Transverse colon (tissue), 4 donors: ENCODE data around the gene ADGRG4. TPM values are rescaled to one million over a fixed set of nuclear protein-coding genes. Genes with fewer than 3 reads are reported as not detected.
"Not testable (repeated sequence)": the region's sequence is repeated elsewhere in the genome, so short reads cannot be mapped to it uniquely, and the experiment has no call there.

ENCODE experiments used
- DNase-seq: peaks from one replicate; pipeline ENCODE4 v3.0.0-alpha.2; 2019
- H3K27ac ChIP-seq, 4 donors: fragments of 200-600 bp; sonication (generic); 2 replicates each; pipeline ENCODE4 v1.5.1; 2016 to 2018; ENCODE audit warnings: inconsistent platforms in 4 of 4
- H3K27me3 ChIP-seq: fragments of 200-600 bp; sonication (generic); 2 replicates; pipeline ENCODE4 v1.5.1; 2017; ENCODE audit warnings: inconsistent platforms
- H3K36me3 ChIP-seq, 4 donors: fragments of 200-600 bp; sonication (generic); 2 replicates each; pipeline ENCODE4 v1.5.1; 2017 to 2019; ENCODE audit warnings: inconsistent platforms in 4 of 4
- H3K4me1 ChIP-seq, 4 donors: fragments of 200-600 bp; sonication (generic); 2 replicates each; pipeline ENCODE4 v1.5.1; 2017 to 2020; ENCODE audit warnings: inconsistent platforms in 4 of 4
- H3K4me3 ChIP-seq, 4 donors: fragments of 200-600 bp; sonication (generic); 1 replicate in 1 of 4; 2 replicates in 3 of 4; pipeline versions ENCODE4 v1.5.1 to v1.6.1; 2017 to 2019; ENCODE audit warnings: inconsistent platforms in 4 of 4
- H3K9me3 ChIP-seq, 2 donors: fragments of 200-600 bp; sonication (generic); 2 replicates each; pipeline ENCODE4 v1.5.1; 2017 to 2019; ENCODE audit warnings: inconsistent platforms in 2 of 2
- CTCF ChIP-seq, 5 experiments: fragments of 200-600 bp in 3 of 5; fragments of 450-650 bp in 2 of 5; sonication (generic) in 3 of 5; IDR thresholded peaks; 1 replicate in 2 of 5; 2 replicates in 3 of 5; pipeline ENCODE4 v1.5.1; 2016 to 2017; ENCODE audit warnings: antibody characterized with exemption in 5 of 5, inconsistent platforms in 3 of 5, mild to moderate bottlenecking in 2 of 5, moderate library complexity in 1 of 5
- EP300 ChIP-seq: sonication (generic); formaldehyde crosslinking; IDR thresholded peaks from one replicate; pipeline ENCODE4 v1.6.1; 2017; ENCODE audit warnings: antibody characterized with exemption, low read depth
- POLR2A ChIP-seq: fragments of 450-650 bp; IDR thresholded peaks from one replicate; pipeline ENCODE4 v1.6.1; 2016; ENCODE audit warnings: antibody characterized with exemption, mild to moderate bottlenecking, moderate library complexity
- POLR2AphosphoS5 ChIP-seq, 3 donors: sonication (generic); formaldehyde crosslinking; IDR thresholded peaks; one replicate each; pipeline ENCODE4 v1.6.1; 2016; ENCODE audit warnings: antibody characterized with exemption in 3 of 3
- WGBS, 2 donors: methylation state at CpG; one replicate each; pipeline ENCODE4 v1.1.5; 2018; ENCODE audit warnings: low coverage in 1 of 2; 5-methylcytosine and 5-hydroxymethylcytosine counted together
- in situ Hi-C, 4 donors: fragments of 200-750 bp; cut with MboI; loops; one replicate each; pipeline versions ENCODE4 v1.15.0 to v1.15.1; 2017; ENCODE audit warnings: low sequenced_read_pairs in 3 of 4, low pct_ligation_motif_present in 1 of 4, low pct_unique_long_range_greater_than_20kb in 1 of 4
- intact Hi-C: fragments of 100-400 bp; cut with DNase I; formaldehyde crosslinking; loops from one replicate; pipeline ENCODE4 v1.15.1; 2023; ENCODE audit warnings: low total_unique reads
- total RNA-seq, 4 donors: library from RNA; depleted of rRNA; stranded (reverse); fragments of >200 nt; gene quantifications; one replicate each; pipeline ENCODE4 v1.1.0, GENCODE V29; 2016

The ADGRG4 gene
- total RNA-seq, 4 donors from 2014 or later, result under 0.01 TPM; not detected in 3

DNA sequence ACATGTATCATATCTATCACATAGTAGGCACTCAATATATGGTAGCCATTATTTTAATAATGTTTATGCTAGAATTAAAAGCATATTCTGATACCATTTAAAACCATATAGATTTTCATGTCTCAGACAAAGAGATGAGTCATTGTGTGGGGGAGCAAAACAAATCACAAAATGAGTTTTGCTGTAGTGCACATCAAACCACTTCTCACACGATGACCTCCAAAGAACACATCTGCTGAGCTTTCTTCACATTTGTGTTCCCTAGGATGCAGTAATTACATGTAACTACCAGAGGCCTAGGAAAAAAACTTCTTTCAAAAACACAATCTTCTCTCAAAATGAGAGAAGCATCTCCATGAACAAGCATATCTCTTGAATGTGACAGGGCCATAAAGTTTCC lies 130.9 kb downstream of the ADGRG4 start:
- Histone ChIP-seq H3K9me3 (no peaks in the 10 kb centered on the region), H3K4me1 (no peaks in the 10 kb centered on the region), H3K27me3 (no peaks in the 10 kb centered on the region), H3K27ac (no peak overlapping the region), H3K36me3 (no peaks in the 10 kb centered on the region), H3K4me3 (no peak overlapping the region)
- intact Hi-C loops, result no loop called here
- DNase-seq, result no peak
- TF ChIP-seq CTCF (IDR thresholded peaks at IDR 0.05) (no peak), EP300 (no peak), POLR2A (no peak), POLR2AphosphoS5 (IDR thresholded peaks at IDR 0.05) (no peak)
- 40 to 42% methylated on average over 1 of the region's 1 CpG for WGBS, 2 donors
- in situ Hi-C loops, result no loop called here

GRCh38 chrX:136437774-136438173 lies 137.0 kb downstream of the ADGRG4 start:
- TF ChIP-seq POLR2AphosphoS5 (IDR thresholded peaks at IDR 0.05), result no peak
- TF ChIP-seq EP300, result no peak
- no peak for TF ChIP-seq POLR2A
- TF ChIP-seq CTCF (IDR thresholded peaks at IDR 0.05), result no peak
- no peak for DNase-seq
- H3K36me3 ChIP-seq, result no peaks in the 10 kb centered on the region
- no peak overlapping the region for H3K27ac ChIP-seq
- no peaks in the 10 kb centered on the region for H3K9me3 ChIP-seq
- intact Hi-C loops (no loop called here), in situ Hi-C loops (no loop called here)
- 60 to 69% methylated on average over 2 of the region's 2 CpGs for WGBS, 2 donors
- no peak overlapping the region for H3K4me3 ChIP-seq
- no peaks in the 10 kb centered on the region for H3K4me1 ChIP-seq
- H3K27me3 ChIP-seq, result no peaks in the 10 kb centered on the region

DNA sequence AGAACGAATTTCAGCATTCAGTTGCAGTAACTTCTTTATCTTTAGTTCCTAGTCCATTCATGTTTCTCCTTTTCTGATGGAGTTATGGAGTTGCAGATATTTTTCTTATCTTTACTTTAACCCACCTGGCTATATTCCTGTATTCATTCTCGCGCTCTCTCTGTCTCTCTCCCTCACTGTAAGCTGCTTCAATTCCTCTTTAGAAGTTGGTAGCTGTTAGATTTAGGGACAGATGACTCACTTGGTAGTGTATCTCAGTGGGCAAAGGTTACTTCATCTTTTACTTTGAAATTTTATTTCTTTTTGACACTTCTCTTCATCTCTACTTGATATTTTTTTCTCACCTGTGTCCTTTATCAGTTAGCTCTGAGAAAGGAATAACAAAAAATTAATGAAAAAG lies 137.4 kb downstream of the ADGRG4 start:
- Histone ChIP-seq H3K27ac (no peak overlapping the region), H3K36me3 (no peaks in the 10 kb centered on the region), H3K4me1 (no peaks in the 10 kb centered on the region), H3K4me3 (no peak overlapping the region), H3K27me3 (no peaks in the 10 kb centered on the region), H3K9me3 (no peaks in the 10 kb centered on the region)
- TF ChIP-seq CTCF (IDR thresholded peaks at IDR 0.05) (no peak), POLR2AphosphoS5 (IDR thresholded peaks at IDR 0.05) (no peak), POLR2A (no peak), EP300 (no peak)
- in situ Hi-C loops, result no loop called here
- 71 to 82% methylated on average over 1 to 3 of the region's 3 CpGs for WGBS, 2 donors
- no peak for DNase-seq
- intact Hi-C loops, result no loop called here

GRCh38 chrX:136445674-136446073 lies 144.9 kb downstream of the ADGRG4 start:
- DNase-seq, H3K27ac ChIP-seq, H3K36me3 ChIP-seq, H3K4me3 ChIP-seq, H3K9me3 ChIP-seq, H3K27me3 ChIP-seq, in situ Hi-C loops, H3K4me1 ChIP-seq, intact Hi-C loops: not testable (repeated sequence)
- WGBS, 2 donors, result 85% methylated on average over 18 of the region's 18 CpGs; no CpG with 5 or more reads in 1 of the 2 donors

DNA sequence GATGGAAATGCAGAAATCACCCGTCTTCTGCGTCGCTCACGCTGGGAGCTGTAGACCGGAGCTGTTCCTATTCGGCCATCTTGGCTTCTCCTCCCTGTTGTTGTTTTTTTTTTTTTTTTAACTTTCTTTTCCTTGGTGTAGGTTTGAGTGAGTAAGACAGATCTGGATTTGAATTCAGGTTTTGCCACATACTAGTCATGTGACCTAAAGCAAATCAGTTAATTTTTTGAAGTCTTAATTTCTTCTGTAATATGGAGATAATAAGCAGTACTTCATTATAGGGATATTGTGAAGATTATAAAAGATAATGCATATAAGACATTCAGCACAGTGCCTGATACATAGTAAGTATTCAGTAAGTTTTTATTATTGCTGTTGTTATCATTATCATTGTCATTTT lies 145.4 kb downstream of the ADGRG4 start:
- no peak for DNase-seq
- Histone ChIP-seq H3K27me3 (no peaks in the 10 kb centered on the region), H3K27ac (no peak overlapping the region), H3K9me3 (no peaks in the 10 kb centered on the region), H3K36me3 (no peaks in the 10 kb centered on the region), H3K4me1 (no peaks in the 10 kb centered on the region), H3K4me3 (no peak overlapping the region)
- intact Hi-C loops, result no loop called here
- in situ Hi-C loops, result no loop called here
- 91 to 100% methylated on average over 1 to 6 of the region's 6 CpGs for WGBS, 2 donors
- TF ChIP-seq POLR2AphosphoS5 (IDR thresholded peaks at IDR 0.05) (no peak), EP300 (no peak), POLR2A (no peak), CTCF (IDR thresholded peaks at IDR 0.05) (no peak)
